ENCODE measurements around the gene TMBIM1. TPM values are rescaled to one million over a fixed set of nuclear protein-coding genes. Genes with fewer than 3 reads are reported as not detected.
"Not testable (repeated sequence)": the region's sequence is repeated elsewhere in the genome, so short reads cannot be mapped to it uniquely, and the experiment has no call there.

Gene TMBIM1
- total RNA-seq, 1 experiment from 2014 or later, result 23.5 TPM

GRCh38 chr2:218312267-218312756 is 20.0 kb upstream of the TMBIM1 start (continued):
- no peak for TF ChIP-seq NFATC4 (CRISPR knock-in tag; IDR thresholded peaks at IDR 0.05)
- no peak for TF ChIP-seq SMAD3 (CRISPR knock-in tag; IDR thresholded peaks at IDR 0.05; ENCODE audit: borderline replicate concordance)

DNA sequence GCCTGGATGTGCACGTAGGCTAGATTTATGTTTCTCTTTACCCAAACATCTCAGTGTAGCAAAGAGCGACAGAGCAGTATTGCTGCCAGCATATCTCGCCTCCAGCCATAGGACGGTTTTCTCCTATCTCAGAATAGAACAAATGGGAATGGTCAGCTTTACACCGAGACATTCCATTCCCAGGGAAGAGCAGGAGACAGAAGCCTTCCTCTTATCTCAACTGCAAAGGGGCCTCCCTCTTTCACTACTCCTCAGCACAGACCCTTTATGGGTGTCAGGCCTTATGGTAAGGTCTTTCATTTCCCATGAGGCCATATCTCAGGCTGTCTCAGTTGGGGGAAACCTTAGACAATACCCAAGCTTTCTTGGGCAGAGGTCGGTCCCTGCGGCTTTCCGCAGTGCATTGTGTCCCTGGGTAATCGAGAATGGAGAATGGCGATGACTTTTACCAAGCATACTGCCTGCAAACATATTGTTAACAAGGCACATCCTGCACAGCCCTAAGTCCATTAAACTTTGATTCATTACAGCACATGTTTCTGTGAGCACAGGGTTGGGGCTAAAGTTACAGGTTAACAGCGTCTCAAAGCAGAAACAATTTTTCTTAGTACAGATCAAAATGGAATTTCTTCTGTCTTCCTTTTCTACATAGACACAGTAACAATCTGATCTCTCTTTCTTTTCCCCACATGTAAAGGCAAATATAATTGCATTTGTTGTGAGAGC is 19.4 kb upstream of the TMBIM1 start:
- H3K9me3 Mint-ChIP-seq; H3K4me1 Mint-ChIP-seq; POLR2A ChIA-PET; H3K27ac Mint-ChIP-seq; H3K36me3 Mint-ChIP-seq; DNase-seq (ENCODE audit: low spot score); H3K4me3 Mint-ChIP-seq; CTCF ChIA-PET; ATAC-seq; H3K27me3 Mint-ChIP-seq (ENCODE audit: low read depth): not testable (repeated sequence)

DNA sequence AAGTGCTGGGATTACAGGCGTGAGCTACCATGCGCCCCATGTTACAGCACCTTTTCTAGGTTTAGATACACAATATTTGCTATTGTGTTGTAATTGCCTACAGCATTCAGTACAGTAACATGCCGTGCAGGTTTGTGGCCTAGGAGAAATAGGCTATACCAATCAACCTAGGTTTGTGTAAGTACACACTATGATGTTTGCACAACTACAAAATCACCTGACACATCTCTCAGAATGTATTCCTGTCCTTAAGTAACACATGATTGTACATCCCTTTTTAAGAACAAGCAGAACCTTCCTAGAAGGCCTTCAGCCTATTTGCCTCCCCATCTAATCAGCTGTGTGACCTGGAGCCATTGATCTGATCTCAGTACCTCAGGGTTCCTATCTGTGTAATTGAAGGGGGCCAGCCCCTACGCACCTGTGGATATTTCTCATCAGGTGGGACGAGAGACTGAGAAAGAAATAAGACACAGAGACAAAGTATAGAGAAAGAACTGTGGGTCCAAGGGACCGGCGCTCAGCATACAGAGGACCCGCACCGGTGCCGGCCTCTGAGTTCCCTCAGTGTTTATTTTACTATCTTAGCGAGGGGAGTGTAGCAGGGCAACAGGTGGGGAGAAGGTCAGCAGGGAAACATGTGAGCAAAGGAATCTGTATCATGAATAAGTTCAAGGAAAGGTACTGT is 18.7 kb upstream of the TMBIM1 start:
- peaks cover 3% of the 10 kb centered on the region for H3K9me3 Mint-ChIP-seq
- no peaks in the 10 kb centered on the region for H3K36me3 Mint-ChIP-seq
- ATAC-seq (no peak), DNase-seq (ENCODE audit: low spot score) (no peak)
- H3K4me1 Mint-ChIP-seq, result no peaks in the 10 kb centered on the region
- H3K4me3 Mint-ChIP-seq, result no peak overlapping the region
- CTCF ChIA-PET, result interaction anchor here (0.6 kb wide), 1 partner anchor 13 kb away, joined by 3 read pairs; no protein-coding TSS in a partner anchor
- 0 out of 2 replicates have a peak overlapping the region, but pooled peaks have one; percentile 39 for H3K27ac Mint-ChIP-seq
- TF ChIP-seq JAZF1 (CRISPR knock-in tag; IDR thresholded peaks at IDR 0.05), result no peak
- no peak for TF ChIP-seq HMGXB4 (CRISPR knock-in tag; IDR thresholded peaks at IDR 0.05)
- no peak for TF ChIP-seq ZNF416 (CRISPR knock-in tag; IDR thresholded peaks at IDR 0.05)
- TF ChIP-seq AR (CRISPR knock-in tag; IDR thresholded peaks at IDR 0.05), result no peak
- TF ChIP-seq ZNF232 (CRISPR knock-in tag; IDR thresholded peaks at IDR 0.05), result no peak
- TF ChIP-seq ZNF512 (CRISPR knock-in tag; IDR thresholded peaks at IDR 0.05; ENCODE audit: borderline replicate concordance), result no peak
- no peak for TF ChIP-seq ZNF263 (CRISPR knock-in tag; IDR thresholded peaks at IDR 0.05; ENCODE audit: low read depth)
- TF ChIP-seq SMAD3 (CRISPR knock-in tag; IDR thresholded peaks at IDR 0.05; ENCODE audit: borderline replicate concordance), result no peak
- no peak for TF ChIP-seq CDX4 (CRISPR knock-in tag; IDR thresholded peaks at IDR 0.05; ENCODE audit: borderline replicate concordance)
- TF ChIP-seq, protein P1, sequence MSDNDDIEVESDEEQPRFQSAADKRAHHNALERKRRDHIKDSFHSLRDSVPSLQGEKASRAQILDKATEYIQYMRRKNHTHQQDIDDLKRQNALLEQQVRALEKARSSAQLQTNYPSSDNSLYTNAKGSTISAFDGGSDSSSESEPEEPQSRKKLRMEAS (CRISPR knock-in tag; IDR thresholded peaks at IDR 0.05), result no peak
- POLR2A ChIA-PET, result no interaction called here
- H3K27me3 Mint-ChIP-seq (ENCODE audit: low read depth), result no peaks in the 10 kb centered on the region

Measured in WTC11 (cell line).